HG02840 (cell line): ENCODE results near the gene KIF6.

Experiments
- ATAC-seq: cut with Tn5 transposase; IDR thresholded peaks from one replicate; pipeline ENCODE4 v1.9.1; 2021; ENCODE audit warnings: mild to moderate bottlenecking, moderate library complexity, moderate number of reproducible peaks; ENCODE audit not compliant: unreplicated experiment, low FRiP score

Gene KIF6

DNA sequence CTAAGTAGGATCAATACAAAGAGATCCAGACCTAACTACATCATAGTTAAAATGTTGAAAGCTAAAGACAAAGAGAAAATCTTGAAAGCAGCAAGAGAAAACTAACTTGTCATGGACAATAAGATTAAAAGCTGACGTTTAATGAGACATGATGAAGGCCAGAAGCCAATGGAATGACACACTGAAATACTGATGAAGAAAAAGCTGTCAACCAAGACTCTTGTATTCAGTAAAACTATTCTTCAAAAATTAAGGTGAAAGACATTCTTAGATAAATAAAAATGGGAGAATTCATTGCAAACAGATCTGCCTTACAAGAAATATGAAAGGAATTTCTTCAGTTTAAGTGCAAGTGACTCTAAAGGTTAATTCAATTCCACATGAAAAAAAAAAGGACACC lies 256.8 kb downstream of the KIF6 start:
- no peak for ATAC-seq

DNA sequence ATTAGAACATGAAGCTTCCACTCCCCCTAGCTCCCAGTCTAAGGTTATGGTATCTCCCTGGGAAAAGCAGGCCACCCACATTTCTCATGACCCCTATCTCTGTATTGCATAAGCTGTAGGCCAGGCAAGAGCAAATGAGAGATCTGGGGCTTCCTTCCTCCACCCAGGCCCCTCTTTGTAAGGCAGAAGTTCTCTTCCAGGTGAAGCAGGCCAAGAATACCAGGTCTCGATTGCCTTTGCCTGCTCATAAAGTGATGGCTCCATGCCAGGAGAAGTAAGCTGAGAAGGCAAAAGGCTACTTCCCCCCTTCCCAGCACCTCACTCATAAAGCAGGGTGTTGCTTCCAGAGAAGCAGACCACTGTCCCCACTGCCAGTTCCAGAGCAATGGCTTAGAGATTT lies 258.6 kb downstream of the KIF6 start:
- no peak for ATAC-seq

GRCh38 chr6:39465539-39465938 lies 259.7 kb downstream of the KIF6 start:
- ATAC-seq, result no peak

DNA sequence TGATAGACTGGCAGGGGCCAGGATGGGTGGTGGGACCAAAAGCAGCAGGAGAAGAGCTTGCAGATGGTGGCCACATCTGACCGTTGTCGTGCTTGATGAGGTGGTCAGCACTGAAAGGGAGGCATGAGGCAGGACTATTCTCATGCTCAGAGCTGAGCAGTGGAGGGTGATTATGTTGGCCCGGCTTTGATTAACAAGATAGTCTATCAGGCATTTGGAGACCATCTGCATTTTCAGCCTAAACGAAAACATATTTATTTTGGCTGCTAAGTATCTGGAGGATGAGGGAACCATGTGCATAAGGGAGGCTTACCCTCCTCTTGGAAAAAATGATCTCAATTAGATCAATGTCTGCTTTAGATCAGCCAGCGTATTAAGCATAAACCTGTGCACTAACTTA lies 261.1 kb downstream of the KIF6 start:
- ATAC-seq, result no peak

DNA sequence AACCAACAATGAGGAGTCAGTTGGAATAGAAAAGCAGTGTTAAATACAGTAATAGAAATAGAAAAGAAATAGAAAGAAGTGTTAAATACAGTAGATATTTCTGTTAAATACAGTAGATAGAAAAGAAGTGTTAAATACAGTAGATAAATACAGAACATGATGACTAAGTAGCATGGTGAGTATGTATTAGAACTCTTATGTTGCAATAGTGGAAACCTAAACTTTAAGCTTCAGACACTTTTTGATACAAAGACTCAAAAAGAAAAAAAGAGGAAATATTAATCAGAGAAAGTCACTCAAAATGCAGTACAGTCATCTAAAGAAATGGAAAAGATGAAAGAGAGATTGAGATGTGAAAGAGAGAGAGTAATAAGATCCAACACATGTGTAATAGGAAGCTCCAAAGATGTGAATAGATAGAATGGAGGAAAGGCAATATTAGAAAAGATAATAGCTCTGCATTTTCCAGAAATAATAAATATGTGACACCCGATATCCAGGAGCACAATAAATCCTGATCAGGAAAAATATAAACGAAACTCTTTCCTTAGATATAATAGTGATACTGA lies 271.2 kb downstream of the KIF6 start:
- ATAC-seq, result no peak

DNA sequence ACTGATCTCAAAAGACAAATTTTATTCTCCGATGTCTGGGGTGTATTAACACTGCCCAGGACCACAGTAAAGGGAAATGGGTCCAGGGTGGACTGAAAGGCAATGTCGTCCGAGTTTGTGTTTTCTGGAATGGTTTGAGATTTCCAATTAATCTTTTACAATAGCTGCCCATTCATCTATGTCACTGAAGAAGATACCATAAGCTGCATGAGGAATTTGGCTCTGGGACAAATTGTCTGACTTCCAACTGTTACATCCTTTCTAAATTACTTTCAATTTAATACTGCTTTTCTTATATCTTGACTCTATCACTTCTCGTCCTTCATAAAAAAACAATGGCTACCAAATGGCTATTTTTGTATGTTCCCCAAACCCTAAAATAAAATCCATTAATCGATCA lies 272.0 kb downstream of the KIF6 start:
- no peak for ATAC-seq

DNA sequence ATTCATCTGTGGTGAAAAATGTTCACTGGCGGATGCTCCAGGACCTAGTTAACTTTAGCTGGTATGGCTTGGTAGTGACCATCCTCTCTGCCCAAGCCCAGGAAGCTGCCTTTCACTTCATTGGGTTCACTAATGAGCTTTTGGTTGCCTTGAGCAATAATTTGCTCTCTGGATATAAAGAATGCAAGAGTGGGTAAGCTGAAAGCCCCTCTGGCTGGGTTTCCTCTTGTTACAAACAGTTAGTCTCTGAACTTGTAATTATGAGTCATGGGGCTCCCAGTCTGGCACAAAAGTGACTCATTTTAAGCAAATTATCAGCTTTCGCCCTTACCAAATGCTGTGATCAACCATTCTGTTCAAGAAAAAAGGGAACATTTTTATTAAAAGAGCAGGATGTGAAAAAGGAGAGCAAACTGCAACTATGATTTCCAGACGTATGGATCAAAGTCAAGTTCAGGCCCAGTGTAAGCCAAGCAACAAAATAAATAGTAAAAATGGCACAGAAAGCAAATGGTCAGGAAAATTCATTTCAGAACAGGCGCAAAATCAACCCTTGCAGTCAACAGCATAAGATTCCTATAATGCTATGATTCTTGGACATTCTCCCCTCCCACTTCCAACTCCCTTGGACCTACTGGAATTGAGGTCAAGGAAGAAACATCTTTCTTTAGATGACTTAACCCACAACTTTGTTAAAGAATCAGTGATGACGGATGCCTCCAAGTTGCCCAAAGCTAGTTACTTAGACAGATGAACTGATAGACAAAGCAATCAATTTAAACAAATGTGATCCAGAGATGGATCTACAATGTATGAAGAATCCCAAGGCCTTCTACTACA lies 272.7 kb downstream of the KIF6 start:
- ATAC-seq, result no peak

DNA sequence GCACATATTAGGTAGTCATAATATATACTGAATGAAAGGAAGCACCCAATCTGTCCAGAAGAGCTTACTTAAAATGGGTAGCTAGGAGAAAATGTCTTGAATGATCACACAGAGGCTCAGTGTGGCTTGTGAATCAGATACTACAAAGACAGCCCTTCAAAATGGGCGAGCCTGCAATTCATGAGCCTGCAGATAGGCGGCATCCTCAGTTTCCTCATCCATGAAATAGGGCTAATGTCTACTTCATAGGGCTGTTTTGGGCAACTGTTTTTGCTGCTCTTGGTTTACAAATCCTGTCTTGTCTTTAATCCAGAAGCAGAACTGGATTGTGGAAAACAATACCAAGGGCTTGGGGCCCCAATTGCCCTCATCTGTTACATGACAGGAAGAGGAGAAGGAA lies 273.4 kb downstream of the KIF6 start:
- no peak for ATAC-seq

- ATAC-seq, result no peak
Observed at GRCh38 chr6:39449022-39449421, 276.2 kb downstream of the KIF6 start.

GRCh38 chr6:39446909-39447308 lies 278.3 kb downstream of the KIF6 start:
- no peak for ATAC-seq

GRCh38 chr6:39445667-39446066 lies 279.5 kb downstream of the KIF6 start:
- ATAC-seq, result no peak

DNA sequence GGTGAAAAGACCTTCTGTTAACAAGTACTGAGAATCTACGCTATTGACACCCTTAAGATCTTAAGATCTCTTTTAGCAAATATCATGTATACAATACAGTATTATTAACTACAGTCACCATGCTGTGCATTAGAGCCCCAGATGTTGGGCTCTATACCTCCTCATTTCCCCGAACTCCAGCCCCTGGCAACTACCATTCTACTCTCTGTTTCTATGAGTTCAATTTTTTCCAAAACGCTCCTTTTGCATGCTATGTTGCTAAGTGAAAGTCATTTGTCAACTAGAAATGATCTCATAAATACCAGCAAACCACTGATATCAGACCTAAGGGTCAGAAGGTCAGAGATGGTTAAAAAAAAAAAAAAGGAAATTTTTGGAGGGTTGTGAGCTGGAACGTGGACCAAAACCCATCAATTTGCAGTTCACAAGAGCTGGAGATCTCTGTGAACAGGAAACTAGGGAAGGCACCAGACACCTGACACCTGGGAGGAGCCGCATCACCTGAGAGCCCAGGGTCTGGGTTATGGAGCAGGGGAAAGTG lies 280.7 kb downstream of the KIF6 start:
- ATAC-seq, result no peak

- ATAC-seq, result no peak
Observed at GRCh38 chr6:39441986-39442385, 283.2 kb downstream of the KIF6 start.

DNA sequence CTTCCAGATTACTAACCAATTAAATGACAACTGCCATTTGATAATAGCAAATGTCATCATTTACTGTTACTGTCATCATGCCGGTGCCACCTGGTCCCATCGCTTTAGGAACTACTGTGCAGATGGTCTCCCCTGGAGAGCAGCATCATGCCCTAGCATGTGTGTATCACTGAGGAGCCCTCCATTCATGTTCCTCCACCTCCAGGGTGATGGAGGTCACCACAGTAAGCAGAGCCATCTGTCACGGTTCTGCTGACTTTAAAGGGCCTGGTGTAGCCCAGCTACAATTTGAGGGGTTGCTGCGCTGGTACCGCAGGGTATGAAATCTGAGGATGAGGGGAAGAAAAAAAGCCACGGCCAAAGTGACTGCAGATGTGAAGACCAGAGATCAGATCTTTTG lies 283.9 kb downstream of the KIF6 start:
- ATAC-seq, result no peak

DNA sequence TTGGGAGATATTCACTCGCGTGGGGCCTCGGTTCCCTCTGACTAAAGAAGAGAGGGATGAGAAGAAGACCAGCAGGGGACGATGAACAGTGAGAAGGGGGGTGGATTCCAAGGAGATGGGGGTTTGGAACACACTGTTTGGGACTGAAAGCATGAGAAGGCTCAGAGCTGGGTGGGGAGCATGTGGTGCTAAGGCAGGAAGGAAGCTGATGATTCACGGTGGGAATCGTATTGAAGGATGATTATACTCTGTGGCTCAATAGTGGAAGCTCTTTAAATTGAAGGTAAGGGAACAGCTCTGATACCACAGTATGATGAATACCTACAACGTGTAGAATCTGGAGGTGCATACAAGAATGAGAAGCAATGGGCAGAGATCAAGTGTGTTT lies 285.2 kb downstream of the KIF6 start:
- no peak for ATAC-seq

DNA sequence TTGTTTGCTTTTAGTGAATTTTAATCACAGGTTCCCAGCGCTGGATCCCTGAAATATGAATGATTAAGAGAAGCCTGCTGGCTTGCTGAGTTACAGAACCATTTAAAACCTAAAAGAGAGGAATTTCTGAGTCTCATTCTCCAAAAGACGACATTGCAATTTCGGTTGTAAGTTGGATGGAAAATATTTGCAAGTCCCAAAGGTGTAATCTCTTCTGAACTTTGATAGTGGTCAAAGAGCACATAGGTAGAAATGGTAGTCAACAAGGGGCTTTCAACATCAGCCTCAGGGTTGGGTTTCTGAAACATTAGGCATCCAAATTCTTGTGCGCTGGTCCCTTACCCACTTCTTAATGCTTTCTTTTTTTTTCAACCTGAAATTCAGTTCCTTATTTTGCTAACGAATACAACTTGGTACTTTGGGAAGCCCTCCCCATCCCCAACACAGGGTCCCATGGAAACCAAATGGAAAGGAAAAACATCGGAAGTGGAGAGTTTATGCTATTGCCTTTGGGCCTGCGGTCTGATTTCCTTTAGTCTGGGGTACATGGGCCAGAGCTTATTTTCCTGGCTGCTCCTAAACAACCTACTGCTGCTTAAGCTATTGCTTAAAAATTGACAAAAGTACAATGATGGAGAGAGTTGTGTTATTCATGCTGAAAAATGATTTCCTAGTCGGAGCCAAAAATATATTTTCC lies 285.7 kb downstream of the KIF6 start:
- ATAC-seq, result no peak

DNA sequence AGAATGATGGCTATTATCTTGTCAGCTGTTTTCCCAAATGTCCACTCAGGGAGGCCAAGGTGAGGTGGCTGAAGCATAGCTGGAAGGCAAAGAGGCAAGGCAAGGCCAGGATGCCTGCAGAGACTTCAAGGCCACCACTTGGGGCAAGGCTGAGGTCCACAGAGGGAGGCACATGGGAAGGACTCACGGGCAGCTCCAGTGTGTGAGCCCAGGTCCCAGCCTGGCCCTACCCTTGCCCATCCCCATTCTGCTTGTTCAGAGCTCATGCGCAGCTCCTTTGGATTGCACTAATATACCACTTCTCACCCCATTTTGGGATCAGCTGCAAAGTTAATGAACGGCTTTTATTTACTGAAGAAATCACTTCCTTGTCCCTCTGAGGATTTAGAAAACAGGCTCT lies 291.6 kb downstream of the KIF6 start:
- no peak for ATAC-seq

GRCh38 chr6:39432330-39433025 lies 292.7 kb downstream of the KIF6 start:
- ATAC-seq, result no peak

GRCh38 chr6:39430871-39431523 lies 294.2 kb downstream of the KIF6 start:
- no peak for ATAC-seq

- no peak for ATAC-seq
Observed at GRCh38 chr6:39430446-39430845, 294.8 kb downstream of the KIF6 start.
